SK-N-SH (cell line): Measurements from ENCODE around the gene FAM168A.

Experiments used
- EP300 ChIP-seq, 2 experiments: IDR thresholded peaks; 2 replicates each; pipeline versions ENCODE4 v1.4.0 to v1.6.1; 2012; ENCODE audit warnings: borderline replicate concordance in 1 of 2, low read depth in 1 of 2, low read length in 1 of 2
- NRF1 ChIP-seq: IDR thresholded peaks from 2 replicates; pipeline ENCODE4 v1.6.1; 2012; ENCODE audit warnings: low read depth, mild to moderate bottlenecking, low read length
- RAD21 ChIP-seq: IDR thresholded peaks from 2 replicates; pipeline ENCODE4 v1.6.1; 2012; ENCODE audit warnings: mild to moderate bottlenecking, low read length
- TF ChIP-seq, protein P1 (sequence below): IDR thresholded peaks from 2 replicates; pipeline ENCODE4 v1.4.0; 2012; ENCODE audit warnings: low read depth
- TF ChIP-seq, protein P2 (sequence below): IDR thresholded peaks from 2 replicates; pipeline ENCODE4 v1.6.1; 2012; ENCODE audit warnings: mild to moderate bottlenecking, low read depth, low read length, moderate library complexity

DNA sequence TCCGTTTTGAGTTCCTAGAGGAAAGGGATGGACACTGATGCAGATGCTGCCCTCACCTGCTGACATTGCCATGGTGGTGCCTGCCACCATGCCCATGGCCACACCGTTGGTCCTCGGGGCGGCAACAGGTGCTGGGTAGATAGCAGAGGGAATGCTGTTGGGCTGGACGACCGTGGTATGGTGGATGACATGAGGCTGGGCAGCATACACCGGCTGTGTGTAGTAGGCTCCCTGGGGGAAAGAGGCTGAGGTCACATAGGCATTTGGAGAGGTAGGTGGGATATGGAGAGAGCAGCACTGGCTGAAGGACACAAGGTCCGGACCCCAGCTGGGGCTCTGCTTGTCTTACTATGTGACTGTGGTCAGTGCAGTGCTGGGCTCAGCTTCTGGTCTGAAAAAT, 188.5 kb downstream of the FAM168A start:
- no peak for TF ChIP-seq RAD21
- TF ChIP-seq, protein P1, sequence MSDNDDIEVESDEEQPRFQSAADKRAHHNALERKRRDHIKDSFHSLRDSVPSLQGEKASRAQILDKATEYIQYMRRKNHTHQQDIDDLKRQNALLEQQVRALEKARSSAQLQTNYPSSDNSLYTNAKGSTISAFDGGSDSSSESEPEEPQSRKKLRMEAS, result no peak
- TF ChIP-seq EP300 (IDR thresholded peaks at IDR 0.05; ENCODE audit: borderline replicate concordance in 1 of 2, low read depth in 1 of 2, low read length in 1 of 2), result no peak
- TF ChIP-seq, protein P2, sequence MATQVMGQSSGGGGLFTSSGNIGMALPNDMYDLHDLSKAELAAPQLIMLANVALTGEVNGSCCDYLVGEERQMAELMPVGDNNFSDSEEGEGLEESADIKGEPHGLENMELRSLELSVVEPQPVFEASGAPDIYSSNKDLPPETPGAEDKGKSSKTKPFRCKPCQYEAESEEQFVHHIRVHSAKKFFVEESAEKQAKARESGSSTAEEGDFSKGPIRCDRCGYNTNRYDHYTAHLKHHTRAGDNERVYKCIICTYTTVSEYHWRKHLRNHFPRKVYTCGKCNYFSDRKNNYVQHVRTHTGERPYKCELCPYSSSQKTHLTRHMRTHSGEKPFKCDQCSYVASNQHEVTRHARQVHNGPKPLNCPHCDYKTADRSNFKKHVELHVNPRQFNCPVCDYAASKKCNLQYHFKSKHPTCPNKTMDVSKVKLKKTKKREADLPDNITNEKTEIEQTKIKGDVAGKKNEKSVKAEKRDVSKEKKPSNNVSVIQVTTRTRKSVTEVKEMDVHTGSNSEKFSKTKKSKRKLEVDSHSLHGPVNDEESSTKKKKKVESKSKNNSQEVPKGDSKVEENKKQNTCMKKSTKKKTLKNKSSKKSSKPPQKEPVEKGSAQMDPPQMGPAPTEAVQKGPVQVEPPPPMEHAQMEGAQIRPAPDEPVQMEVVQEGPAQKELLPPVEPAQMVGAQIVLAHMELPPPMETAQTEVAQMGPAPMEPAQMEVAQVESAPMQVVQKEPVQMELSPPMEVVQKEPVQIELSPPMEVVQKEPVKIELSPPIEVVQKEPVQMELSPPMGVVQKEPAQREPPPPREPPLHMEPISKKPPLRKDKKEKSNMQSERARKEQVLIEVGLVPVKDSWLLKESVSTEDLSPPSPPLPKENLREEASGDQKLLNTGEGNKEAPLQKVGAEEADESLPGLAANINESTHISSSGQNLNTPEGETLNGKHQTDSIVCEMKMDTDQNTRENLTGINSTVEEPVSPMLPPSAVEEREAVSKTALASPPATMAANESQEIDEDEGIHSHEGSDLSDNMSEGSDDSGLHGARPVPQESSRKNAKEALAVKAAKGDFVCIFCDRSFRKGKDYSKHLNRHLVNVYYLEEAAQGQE, result no peak
- TF ChIP-seq NRF1, result no peak
